Activated effector memory CD4-positive, alpha-beta T cell treated with anti-CD3 and anti-CD28 coated beads, Interleukin-2, amount 50 U/mL, for 16 hours (primary cell): ENCODE data around the gene SMC4.
"Not testable (repeated sequence)": the region's sequence is repeated elsewhere in the genome, so short reads cannot be mapped to it uniquely, and the experiment has no call there.

Experiments used
- DNase-seq: peaks from one replicate; pipeline ENCODE4 v3.0.0-alpha.2; 2020

Gene SMC4

DNA sequence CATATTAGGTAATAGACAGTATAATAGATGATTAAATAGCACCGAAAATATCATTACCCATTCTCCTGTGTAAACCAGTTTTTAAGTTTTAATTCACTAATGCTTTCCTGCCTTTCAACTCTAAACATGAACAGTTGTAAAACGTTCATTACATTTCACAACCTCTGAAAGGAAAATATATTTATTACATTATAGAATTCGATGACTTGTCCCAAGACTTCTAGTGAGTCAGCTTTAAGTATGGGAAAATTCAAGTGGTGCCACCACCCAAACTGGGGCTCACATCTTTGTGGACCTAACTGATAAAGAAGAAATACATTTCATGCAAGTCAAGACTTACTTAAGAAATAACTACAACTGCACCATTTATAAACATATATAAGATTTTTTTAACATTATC is 48.1 kb downstream of the SMC4 start:
- no peak for DNase-seq

DNA sequence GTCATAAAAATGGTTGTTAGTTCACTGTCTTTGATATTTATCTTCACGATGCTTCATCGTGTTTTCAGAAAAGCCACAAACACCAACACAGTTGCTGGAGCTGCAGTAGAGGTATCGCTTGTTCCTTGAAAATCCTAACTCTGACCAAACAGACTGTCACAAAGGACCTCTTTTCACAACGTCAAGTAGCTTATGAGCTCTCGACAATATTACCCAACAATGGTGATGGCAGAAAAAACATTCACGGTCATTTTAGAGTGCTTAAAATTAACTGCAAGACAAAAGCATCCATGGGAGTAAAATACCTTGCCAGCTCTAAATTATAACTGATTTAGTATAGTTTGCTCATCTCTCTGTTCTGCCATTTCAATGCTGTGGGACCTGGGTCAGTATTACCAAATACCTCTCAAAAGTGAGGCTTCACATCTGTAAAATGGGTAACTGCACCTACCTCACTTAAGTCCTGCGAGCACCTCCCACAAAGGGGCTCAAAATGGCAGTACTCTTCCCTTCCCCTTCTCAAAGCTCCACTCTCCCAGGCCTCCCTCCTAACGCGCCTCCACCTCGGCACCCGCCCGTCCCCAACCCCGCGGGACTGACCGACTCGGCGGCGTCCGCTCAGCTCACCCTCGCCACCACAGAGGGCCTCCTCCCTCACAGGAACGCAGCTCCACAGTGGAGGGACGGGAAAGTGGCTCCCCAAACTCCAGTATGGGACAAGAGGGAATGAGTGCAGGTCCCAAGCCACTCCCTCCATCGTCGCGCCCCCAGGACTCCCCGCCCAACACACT is 49.6 kb downstream of the SMC4 start:
- no peak for DNase-seq

DNA sequence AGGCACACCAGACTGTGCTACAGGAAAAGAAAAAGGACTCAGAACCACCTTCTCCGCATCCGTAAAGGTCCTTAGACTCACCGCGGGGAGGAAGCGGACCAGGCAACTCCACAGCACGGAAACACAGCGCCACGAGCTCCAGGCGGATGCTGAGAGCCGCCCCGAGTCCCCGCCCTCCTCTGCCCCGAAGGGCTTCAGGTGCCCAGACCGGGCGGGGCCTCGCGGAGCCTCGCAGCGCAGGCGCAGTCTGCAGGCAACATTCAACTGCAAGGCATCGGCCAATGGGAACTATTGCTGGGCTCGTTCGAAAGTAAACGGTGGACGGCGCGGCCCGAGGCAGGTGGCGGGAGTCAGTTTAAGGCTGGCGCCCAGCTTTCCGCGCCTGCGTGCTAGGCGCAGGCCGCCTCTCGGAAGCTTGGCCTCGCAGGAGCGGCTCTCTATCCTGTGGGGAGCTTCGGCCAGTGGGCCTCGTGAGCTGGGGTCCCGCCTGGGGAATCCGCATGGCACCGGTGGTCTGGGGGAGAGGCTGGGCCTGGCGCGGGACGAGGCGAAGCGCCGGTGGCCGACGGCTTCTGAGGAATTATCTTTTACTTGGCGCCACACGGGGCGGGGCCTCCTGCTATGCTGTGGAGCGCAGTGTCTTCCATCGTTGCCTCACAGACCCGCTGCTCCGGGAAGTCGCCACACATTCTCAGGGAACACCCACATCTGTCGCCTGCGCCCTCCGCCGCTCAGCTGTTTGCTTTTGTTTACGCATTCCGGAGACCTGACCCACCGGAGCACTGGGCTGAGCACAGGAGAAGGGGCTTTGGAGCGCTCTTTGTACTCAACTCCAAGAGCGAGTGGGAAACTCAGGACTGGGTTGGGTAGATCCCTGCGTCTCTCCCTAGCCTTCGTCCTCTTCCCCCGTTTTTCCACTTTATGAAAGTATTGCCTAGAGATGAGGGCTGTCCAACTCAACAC is 50.5 kb downstream of the SMC4 start, which contains the start of gene TRIM59:
Gene TRIM59 (minus strand): TSS at position 151 of the 963 bp plus-strand sequence. CDS start 10,603 bp downstream, outside the sequence.
- DNase-seq = peak; percentile 99

DNA sequence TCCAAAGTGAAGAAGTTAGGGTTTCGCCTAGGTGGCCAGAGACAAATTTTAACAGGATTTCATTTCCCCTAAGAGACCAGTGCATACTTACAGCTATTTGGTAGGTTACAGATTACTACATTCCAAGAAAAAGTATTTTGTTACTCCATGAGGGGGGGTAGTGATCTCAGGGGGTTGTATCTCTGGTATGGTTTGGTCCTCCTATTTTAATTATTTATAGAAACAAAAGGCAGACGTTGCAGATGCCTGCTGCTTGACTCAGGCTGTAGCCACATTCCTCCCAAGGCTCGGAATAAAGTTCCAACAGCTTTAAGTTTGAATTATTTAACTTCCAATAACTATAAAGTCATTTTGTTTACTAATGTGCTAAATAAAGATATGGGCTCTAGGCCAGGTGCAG is 51.4 kb downstream of the SMC4 start:
- no peak for DNase-seq

DNA sequence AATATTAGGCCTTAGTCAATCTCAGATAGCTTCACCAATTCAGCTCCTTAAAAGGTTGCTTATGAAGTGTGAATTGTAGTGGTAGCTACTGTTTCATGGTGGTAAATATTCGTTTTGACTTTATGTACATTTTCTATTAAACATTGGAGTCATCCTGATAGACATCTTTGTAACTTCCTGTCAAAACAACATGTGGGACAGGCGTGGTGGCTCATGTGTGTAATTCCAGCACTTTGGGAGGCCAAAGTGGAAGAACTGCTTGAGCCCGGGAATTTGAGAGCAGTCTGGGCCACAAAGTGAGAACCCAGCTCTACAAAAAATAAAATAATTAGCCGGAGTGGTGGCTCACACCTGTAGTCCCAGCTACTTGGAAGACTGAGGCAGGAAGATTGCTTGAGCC is 52.2 kb downstream of the SMC4 start:
- no peak for DNase-seq

DNA sequence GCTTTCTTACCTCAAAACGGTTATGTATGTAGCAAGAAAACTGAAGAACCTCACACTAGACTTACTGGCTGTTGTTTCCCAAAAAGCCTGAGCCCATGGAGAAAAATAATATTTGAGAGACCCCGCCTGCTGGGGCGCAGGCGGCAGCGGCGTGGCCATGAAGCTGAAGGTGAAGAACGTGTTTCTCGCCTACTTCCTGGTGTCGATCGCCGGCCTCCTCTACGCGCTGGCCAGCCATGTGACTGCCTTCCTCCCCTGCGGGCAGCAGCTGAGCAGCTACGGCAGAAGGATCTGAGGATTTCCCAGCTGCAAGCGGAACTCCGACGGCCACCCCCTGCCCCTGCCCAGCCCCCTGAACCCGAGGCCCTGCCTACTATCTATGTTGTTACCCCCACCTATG is 52.8 kb downstream of the SMC4 start:
- not testable (repeated sequence) for DNase-seq

DNA sequence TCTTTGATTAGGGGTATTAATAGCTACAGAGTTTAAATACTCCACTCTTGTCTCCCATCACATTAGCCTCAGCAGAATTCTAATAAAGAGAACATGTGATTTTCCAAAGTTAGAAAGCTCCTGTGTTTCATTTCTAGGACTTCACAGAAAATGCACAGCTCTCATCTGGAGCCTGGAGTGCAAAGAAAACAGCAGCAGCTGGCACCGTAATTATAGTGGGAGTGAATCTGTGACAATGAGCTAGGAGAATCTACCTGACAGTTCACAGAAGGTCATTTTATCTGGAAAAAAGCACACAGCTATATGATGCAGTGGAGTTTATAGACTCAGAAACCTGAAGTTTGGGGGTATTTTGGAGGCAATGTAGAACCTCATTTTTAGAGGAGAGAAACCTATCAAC is 55.5 kb downstream of the SMC4 start:
- DNase-seq = no peak

DNA sequence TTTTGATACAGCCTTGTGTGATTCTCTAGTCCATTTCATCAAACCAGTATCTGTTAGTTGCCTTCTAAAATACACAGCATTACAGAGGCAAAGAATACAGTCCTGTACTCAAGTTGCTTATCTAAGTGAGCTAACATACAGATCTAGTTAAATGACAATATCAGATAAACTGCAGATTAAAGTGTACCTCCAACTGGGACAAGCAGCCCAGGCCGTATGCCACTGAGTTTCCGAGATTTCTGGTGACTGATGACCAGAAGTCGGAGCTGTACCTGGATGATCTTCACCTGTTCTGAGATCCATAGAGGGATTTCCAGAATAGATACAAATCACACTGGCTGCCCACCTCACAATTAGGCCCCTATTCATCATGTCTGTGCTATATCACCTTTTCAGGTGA is 56.4 kb downstream of the SMC4 start:
- no peak for DNase-seq

DNA sequence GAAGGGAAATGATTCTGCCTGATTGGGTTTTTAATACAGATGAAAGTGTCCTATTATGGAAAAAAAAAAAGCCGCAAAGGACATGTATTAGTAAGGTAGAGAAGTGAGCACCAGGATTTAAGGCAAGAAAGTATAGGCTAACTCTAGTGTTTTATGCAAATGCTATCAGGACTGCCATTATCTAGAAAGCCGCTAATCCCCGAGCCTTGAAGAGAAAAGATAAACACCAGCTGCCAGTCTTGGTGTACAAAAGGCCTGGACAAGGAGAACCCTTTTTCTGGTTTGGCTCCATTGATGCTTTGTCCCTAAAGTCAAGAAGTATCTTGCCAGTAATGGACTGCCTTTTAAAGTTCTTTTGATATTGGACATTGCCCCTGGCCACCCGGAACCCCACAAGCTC is 58.7 kb downstream of the SMC4 start:
- DNase-seq = no peak

DNA sequence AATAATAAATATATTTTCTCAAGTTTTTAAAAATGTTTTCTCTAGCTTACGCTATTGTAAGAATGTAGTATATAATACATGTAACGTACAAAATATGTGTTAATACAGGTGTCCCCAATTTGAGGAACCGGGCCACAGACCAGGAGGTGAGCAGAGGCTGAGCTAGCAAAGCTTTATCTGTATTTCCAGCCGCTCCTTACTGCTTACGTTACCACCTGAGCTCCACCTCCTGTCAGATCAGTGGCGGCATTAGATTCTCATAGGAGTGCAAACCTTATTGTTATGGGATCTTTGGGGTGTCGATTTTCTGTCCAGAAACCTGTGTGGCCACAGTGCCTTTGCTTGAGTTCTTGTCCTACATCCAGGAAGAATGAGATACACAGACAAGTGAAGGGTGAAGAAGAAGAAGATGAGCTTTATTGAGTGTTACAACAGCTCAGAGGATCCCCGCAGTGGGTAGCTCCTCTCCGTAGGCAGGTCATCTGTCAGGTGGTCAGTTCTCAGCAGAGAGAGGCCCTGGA is 60.1 kb downstream of the SMC4 start:
- DNase-seq = no peak

DNA sequence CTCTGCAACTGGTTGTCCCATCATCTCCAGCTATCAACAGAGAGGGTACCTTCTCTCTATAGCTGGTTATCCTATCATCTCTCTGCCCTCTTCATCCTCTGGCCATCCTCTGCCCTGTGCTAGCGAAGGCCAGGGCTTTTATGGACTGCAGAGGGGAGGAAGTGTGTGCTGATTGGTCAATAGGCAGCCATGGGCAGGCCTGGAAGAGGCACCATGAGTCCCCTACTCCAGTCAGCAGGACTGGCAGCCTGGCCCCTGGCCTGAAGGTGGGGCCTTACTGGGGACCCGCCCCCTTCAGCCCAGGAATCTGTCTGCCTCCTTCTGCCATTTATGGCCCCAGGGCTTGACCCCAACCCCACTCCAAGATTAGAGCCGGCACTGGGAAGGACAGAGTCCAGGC is 60.6 kb downstream of the SMC4 start:
- no peak for DNase-seq

DNA sequence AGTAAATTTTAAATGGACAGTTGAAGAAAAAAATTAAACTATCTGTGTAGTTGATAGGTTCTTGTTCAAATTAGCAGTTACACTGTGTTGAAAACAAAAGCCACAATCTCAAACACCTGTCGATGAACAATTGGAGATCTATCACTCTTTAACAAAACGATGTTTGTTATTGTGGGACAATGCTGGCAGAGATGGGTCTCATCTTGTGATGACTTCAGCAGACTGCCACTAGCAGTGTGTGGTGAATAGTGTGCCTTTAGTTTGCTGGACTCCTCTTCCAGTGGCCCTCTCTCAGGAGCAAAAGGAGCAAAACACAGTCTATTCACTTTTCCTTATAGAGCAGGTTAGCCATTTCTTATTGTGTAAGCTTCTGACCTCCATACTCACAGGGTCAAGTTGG is 64.9 kb downstream of the SMC4 start:
- no peak for DNase-seq

DNA sequence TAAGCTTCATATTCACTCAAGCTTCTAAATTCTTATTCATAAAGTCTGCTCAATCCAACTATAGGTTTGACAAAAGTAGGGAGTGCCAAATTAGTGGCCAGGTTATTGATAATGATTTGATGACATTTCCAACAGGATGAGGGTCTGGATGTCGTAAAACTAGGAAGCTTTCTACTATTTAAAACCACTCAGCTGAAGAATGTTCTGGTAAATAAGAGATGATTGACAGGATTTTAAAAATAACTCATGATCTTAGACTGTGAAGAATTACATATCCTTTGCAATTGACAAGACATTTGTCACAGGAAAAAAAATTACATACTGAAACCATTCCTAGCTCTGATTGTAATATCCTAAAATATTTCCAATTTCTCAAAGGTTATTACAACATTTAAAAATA is 65.5 kb downstream of the SMC4 start:
- DNase-seq = no peak

DNA sequence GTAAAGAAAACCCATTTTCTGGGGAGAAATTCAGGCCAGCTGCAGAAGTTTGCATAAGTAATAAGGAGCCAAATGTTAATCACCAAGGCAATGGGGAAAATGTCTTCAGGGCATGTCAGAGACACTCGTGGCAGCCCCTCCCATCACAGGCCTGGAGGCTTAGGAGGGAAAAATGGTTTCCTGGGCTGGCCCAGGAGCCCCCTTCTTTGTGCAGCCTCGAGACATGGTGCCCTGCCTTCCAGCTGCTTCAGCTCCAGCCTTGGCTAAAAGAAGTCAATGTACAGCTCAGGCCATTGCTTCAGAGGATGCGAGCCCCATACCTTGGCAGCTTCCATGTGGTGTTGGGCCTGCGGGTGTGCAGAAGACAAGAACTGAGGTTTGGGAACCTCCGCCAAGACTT is 70.7 kb downstream of the SMC4 start:
- DNase-seq = no peak

DNA sequence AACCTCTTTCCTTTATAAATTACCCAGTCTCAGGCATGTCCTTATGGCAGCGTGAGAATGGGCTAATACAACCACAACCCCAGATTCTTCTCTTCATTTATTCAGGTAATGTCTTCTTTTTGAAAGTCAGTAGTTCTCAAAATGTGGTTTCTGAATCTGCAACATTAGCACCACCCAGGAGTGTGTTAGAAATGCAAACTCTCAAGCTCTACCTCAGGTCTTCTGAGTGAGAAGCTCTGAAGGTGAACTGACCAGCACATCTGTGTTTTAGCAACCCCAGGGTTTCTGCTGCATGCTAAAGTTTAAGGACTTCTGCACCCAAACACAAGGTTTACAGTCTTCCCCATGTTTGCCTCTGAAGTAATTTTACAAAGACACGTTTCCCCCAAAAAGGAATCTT is 72.4 kb downstream of the SMC4 start:
- no peak for DNase-seq

DNA sequence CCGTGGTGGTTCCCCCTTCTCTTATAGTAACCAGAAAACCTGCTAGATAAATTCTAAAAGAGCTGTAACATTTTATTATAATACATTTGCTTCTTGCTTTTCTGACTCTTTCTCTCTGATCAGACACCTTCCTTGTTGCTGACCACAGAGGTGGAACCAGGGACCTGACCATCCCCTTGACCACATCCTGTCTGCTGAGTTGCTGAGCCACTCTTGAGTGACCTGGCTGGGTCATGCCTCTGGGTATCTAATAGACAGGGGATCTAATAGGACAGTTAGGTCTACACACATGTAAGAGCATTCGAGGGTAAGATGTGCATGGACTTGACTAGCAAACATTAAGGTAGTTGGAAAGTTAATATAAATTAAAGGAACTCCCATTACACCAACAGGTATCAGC is 72.9 kb downstream of the SMC4 start:
- no peak for DNase-seq

DNA sequence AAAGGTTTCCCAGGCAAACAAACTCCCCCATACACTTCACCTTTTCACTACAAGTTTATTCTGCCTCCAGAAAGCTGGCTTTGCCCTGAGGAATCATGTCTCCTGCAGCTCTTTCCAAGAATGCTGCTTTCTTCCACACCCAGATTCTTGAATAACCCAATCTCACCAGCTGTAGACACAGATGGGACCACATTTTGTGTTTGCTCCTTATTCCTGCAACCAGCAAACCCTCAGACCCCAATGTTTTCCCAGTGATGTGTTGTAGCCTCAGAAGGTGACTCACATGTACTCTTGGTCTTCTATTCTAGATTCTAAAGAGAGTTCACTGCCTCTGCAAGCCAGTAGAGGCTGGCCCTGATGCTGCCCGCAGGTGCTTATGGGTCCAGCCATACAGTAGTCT is 73.8 kb downstream of the SMC4 start:
- DNase-seq = no peak

DNA sequence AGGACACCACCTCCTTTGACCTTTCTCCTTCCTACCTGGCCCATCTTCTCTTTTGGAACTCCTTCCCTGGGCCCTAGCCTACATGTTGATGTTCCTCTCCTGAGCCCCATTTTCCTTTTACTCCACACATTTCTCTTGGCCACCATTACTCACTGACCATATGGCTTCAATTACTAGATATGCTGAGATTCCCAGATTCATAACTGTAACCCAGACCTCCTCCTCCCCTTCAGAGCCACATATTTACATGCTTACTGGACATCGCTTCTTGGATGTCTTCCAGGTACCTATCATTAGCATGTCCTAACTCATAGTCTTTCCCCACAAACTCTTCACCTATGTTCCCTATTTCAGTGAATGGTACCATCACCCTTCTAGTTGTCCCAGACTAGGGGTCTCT is 74.5 kb downstream of the SMC4 start:
- no peak for DNase-seq

DNA sequence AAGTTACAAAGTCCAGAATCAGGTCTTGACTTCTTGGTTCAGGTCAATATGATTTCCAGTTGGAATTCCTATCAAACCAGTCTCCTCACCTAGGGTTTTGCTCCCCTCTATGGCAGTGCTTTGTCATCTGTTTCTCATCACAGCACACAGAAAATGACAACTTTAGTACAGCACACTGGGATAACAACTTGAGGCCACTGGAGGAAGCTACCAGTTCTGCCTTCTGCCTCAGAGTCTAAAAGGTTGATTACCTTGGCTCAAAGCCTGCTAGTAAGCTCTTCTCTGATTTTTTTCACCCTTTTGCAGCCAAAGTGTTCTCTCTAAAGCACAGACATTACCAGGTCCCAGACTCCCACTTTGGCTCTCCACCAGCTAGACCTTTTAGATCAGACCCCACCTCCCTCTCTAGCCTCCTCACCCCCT is 75.0 kb downstream of the SMC4 start:
- no peak for DNase-seq

DNA sequence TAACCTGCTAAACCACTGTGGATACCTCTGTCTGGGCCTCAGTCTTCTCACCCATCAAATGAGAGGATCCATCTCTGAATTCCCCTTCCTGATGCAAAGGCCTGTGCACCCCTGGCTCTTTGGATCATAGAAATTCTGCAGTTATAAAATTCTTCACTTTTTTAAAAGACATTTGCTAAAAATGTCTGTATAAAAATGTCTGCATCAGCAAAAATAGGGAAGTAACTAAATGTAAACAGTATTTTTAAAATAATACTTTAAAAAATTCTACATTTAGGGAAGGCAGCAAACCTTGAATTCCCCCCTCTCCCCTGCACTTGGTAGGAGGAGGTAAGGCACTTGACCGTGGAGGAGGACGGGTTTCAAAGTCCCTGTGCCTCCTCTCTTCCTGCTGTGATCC is 75.7 kb downstream of the SMC4 start:
- DNase-seq = no peak

DNA sequence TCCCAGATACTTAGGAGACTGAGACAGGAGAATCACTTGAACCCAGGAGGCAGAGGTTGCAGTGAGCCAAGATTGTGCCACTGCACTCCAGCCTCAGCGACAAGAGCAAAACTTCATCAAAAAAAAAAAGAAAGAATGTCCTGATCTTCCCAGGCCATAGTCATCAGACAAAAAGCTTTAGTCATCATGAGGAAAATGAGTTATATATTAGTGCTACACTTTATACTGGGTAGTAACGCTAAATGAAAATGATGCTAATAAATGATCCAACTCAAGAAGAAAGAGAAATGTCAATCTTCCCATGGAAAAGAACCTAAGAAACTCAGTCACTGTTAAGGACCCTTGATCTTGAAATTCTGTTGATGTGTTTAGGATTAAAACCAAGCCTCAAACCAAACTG is 76.4 kb downstream of the SMC4 start:
- DNase-seq = no peak

DNA sequence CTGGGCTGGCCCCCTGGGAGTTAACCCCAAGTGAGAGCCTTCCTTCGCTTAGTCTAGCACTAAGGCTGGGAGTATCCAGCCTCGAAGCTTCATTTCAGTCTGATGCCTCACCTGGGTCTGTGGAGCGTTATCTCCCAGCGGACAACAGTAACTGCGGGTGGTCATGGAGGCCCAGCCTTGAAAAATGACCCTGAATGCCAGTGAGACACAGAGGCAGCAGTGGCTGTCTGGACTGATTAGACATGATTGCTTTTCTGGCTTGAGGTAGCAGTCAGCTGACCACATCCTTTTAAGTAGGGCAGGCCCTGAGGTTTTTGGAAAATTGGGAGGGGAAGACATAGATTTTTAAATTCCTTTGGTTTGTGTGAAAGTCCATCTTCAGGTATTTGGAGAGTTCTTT is 78.3 kb downstream of the SMC4 start:
- no peak for DNase-seq

DNA sequence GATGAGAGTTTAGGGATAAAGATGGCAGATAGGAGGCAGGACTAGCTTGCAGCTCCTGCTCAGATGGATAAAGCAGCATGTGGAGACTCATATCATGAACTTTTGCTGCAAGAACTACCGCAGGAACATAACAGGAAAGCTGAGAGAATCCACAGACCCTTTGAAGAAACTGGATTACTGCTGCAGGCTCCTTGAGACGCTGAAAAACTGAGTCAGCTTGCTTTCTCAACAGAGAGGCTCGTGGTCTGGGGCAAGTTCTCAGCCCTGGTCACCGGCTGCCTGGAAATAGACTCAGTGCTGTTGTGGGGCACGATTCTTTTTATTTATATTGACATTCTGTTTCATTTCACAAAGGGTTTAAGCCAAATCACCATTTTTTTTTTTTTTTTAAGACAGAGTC is 78.9 kb downstream of the SMC4 start:
- DNase-seq = no peak

DNA sequence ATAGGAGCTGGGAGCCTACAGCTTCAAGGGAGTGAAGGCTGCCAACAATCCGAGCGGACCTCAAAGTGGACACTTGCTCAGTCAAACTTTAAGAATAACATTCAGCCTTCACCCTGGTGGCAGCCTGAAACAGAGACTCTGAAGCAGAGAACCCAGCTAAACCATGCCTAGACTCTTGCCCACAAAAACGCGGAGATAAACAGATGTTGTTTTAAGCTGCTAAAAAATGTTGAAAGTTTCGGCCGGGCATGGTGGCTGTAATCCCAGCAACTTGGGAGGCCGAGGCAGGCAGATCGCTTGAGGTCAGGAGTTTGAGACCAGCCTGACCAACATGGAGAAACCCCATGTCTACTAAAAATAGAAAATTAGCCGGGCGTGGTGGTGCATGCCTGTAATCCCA is 79.9 kb downstream of the SMC4 start:
- no peak for DNase-seq
